OCI-LY7 (cell line): ENCODE results near the gene VSIR. TPM values are rescaled to one million over a fixed set of nuclear protein-coding genes. Genes with fewer than 3 reads are reported as not detected.
A peak's percentile ranks its signal among the peaks of the same experiment; 100 is the strongest.

ENCODE experiments used
- BruUV-seq: library from RNA; stranded (reverse); fragments of 400-500 nt; replicated peaks from 2 replicates; lab custom pipeline; 2021; lab: Mats Ljungman, UMichigan
- CTCF ChIA-PET: fragments of 300-600 bp; sonication (Branson Sonifier 250); formaldehyde crosslinking; loops from one replicate; lab custom pipeline; 2022; ENCODE audit warnings: antibody characterized with exemption; ENCODE audit not compliant: unreplicated experiment; lab: Charles Lee
- POLR2A ChIA-PET: fragments of 300-600 bp; sonication (Branson Sonifier 250); formaldehyde crosslinking; loops from one replicate; lab custom pipeline; 2022; ENCODE audit warnings: antibody characterized with exemption; lab: Charles Lee
- DNase-seq: peaks from one replicate; pipeline ENCODE4 v3.0.0-alpha.2; 2015; ENCODE audit warnings: low spot score
- H2AFZ ChIP-seq: fragments of 200-600 bp; sonication (generic), shearing (Covaris generic); 2 replicates; pipeline ENCODE4 v1.6.1; 2014; ENCODE audit warnings: mild to moderate bottlenecking, antibody characterized with exemption, low read length, moderate library complexity
- H3K27ac ChIP-seq: fragments of 200-600 bp; sonication (generic); 2 replicates; pipeline ENCODE4 v1.5.1; 2014; ENCODE audit warnings: mixed run types, low read depth, mild to moderate bottlenecking, moderate library complexity, low read length, inconsistent platforms; ENCODE audit not compliant: poor library complexity, severe bottlenecking
- H3K36me3 ChIP-seq: fragments of 200-600 bp; sonication (generic); 2 replicates; pipeline ENCODE4 v1.6.1; 2014; ENCODE audit warnings: mild to moderate bottlenecking, antibody characterized with exemption, low read length, moderate library complexity, mixed read lengths; ENCODE audit not compliant: insufficient read depth
- H3K4me1 ChIP-seq: fragments of 200-600 bp; sonication (generic); 2 replicates; pipeline ENCODE4 v1.5.1; 2014; ENCODE audit warnings: mild to moderate bottlenecking, low read length; ENCODE audit not compliant: insufficient read depth, poor library complexity, severe bottlenecking
- H3K4me2 ChIP-seq: fragments of 200-600 bp; sonication (generic); 2 replicates; pipeline ENCODE4 v1.6.1; 2014; ENCODE audit warnings: mild to moderate bottlenecking, low read length
- H3K4me3 ChIP-seq: fragments of 200-600 bp; sonication (generic); 2 replicates; pipeline ENCODE4 v1.5.1; 2014; ENCODE audit warnings: mild to moderate bottlenecking, low read depth, low read length; ENCODE audit not compliant: poor library complexity, severe bottlenecking
- H3K79me2 ChIP-seq: fragments of 200-600 bp; sonication (generic); 2 replicates; pipeline ENCODE4 v1.6.1; 2016; ENCODE audit warnings: low read depth, mild to moderate bottlenecking, low read length, moderate library complexity, mixed read lengths; ENCODE audit not compliant: insufficient read depth
- H3K9me2 ChIP-seq: fragments of 200-600 bp; sonication (generic); 2 replicates; pipeline ENCODE4 v1.6.1; 2016; ENCODE audit warnings: mild to moderate bottlenecking, low read length, mixed read lengths; ENCODE audit not compliant: insufficient read depth
- H3K9me3 ChIP-seq: fragments of 200-600 bp; sonication (generic); 2 replicates; pipeline ENCODE4 v1.6.1; 2014; ENCODE audit warnings: mild to moderate bottlenecking, mixed run types, low read length, mixed read lengths
- H4K20me1 ChIP-seq: fragments of 200-600 bp; sonication (generic); 2 replicates; pipeline ENCODE4 v1.6.1; 2014; ENCODE audit warnings: mild to moderate bottlenecking, antibody characterized with exemption, low read length, moderate library complexity, mixed read lengths; ENCODE audit not compliant: insufficient read depth
- EZH2phosphoT487 ChIP-seq: fragments of 200-600 bp; sonication (generic); IDR thresholded peaks from 2 replicates; pipeline ENCODE4 v1.6.1; 2018; ENCODE audit warnings: low read depth, borderline replicate concordance, mild to moderate bottlenecking, mixed run types, antibody characterized with exemption, low read length, moderate library complexity, mixed read lengths
- intact Hi-C: fragments of 100-400 bp; cut with micrococcal nuclease; formaldehyde crosslinking; loops from one replicate; pipeline ENCODE4 v1.10.0; 2022; ENCODE audit not compliant: unreplicated experiment
- total RNA-seq, 2 experiments: library from RNA; depleted of rRNA in 1 of 2; stranded (reverse); fragments of >200 nt in 1 of 2; shearing (Covaris generic) in 1 of 2; gene quantifications; 2 replicates each; pipeline ENCODE4 v1.2.3, GENCODE V29; 2014 to 2022
- TF ChIP-seq, protein P1 (sequence below): fragments of 200-600 bp; sonication (generic); conservative IDR thresholded peaks from 2 replicates; pipeline ENCODE4 v1.5.1; 2014; ENCODE audit warnings: mild to moderate bottlenecking, antibody characterized with exemption, low read length, moderate library complexity, mixed read lengths

Gene VSIR
- total RNA-seq, 2 experiments from 2014 or later, result 2.2 to 9.0 TPM

- Histone ChIP-seq H3K79me2 (no peaks in the 10 kb centered on the region), H3K4me3 (peak overlapping the region; percentile 56), H3K36me3 (no peaks in the 10 kb centered on the region), H2AFZ (peak overlapping the region; percentile 69), H3K9me2 (no peaks in the 10 kb centered on the region), H3K4me2 (peak overlapping the region; percentile 91), H3K4me1 (peaks cover 63% of the 10 kb centered on the region), H4K20me1 (no peaks in the 10 kb centered on the region), H3K27ac (peak overlapping the region; percentile 95), H3K9me3 (no peaks in the 10 kb centered on the region)
- no peak for TF ChIP-seq EZH2phosphoT487
- TF ChIP-seq, protein P1, sequence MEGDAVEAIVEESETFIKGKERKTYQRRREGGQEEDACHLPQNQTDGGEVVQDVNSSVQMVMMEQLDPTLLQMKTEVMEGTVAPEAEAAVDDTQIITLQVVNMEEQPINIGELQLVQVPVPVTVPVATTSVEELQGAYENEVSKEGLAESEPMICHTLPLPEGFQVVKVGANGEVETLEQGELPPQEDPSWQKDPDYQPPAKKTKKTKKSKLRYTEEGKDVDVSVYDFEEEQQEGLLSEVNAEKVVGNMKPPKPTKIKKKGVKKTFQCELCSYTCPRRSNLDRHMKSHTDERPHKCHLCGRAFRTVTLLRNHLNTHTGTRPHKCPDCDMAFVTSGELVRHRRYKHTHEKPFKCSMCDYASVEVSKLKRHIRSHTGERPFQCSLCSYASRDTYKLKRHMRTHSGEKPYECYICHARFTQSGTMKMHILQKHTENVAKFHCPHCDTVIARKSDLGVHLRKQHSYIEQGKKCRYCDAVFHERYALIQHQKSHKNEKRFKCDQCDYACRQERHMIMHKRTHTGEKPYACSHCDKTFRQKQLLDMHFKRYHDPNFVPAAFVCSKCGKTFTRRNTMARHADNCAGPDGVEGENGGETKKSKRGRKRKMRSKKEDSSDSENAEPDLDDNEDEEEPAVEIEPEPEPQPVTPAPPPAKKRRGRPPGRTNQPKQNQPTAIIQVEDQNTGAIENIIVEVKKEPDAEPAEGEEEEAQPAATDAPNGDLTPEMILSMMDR, result no peak
- CTCF ChIA-PET, result interaction anchor here (0.9 to 1.3 kb wide), 2 partner anchors 11 to 107 kb away, joined by 4 to 5 read pairs; no protein-coding TSS in a partner anchor
- intact Hi-C loops, result loop anchor here (10.0 kb wide), 1 partner anchor 166 kb away; no protein-coding TSS in a partner anchor
- BruUV-seq, result no TSS peak
- DNase-seq, result peak; percentile 28
- POLR2A ChIA-PET, result interaction anchor here (0.6 to 2.3 kb wide), 9 partner anchors 14 to 131 kb away, joined by 3 to 9 read pairs (median 5); partner anchors contain the start of gene VSIR
These were observed 44.1 kb downstream of the VSIR start for GRCh38 chr10:71729161-71729636.

DNA sequence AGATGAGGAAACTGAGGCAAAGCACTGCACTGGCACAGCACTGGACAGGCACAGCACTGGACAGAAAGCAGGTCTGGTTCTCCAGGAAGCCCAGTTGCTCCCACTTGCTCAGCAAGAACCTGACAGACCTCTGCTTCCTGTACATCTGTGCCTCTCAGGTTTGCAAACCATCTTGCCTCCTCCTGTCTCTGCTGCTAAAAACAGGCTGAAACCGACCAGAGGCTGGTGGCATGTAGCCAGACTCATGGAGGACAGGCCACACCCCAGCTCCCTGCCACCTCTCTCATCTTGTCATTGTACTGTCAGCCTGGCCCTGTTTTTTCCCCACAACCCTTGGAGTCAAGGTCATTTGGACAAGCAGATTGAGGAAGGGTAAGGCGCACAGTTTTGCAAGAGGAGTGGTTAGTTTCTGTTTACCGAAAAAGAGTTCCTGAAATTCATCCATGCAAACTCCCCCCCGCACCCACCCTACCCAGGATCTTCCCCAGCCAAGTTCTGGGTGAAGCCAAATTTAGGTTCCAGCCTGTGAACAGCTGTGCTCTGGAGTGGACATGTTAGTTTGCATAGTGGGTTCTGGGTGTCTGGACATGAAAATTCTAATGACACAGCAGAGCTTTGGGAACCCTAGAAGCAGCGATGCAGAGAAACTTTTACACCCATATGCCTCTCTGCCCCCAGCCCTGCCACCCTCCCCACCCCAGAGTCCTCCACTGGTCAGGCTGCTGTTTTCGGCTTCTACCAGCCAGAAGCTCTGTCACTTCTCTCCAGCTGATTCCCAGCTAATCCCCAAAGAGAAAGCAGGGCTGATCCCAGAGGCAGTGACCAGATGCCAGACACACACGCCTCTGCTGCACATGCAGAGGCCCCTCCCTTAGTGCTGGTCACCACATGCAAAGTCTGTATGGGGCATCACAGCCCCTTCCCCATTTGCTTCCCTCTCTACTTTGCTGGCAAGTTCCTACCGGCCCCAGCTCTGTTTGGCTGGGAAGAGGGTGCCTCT lies 45.3 kb downstream of the VSIR start:
- peak overlapping the region; percentile 91 for H3K4me2 ChIP-seq
- peak overlapping the region; percentile 56 for H3K4me3 ChIP-seq
- H3K36me3 ChIP-seq, result no peaks in the 10 kb centered on the region
- no peaks in the 10 kb centered on the region for H3K79me2 ChIP-seq
- peak; percentile 92 for DNase-seq
- no peak for TF ChIP-seq EZH2phosphoT487
- TF ChIP-seq, protein P1, result no peak
- H3K9me2 ChIP-seq, result no peaks in the 10 kb centered on the region
- H3K4me1 ChIP-seq, result peaks cover 55% of the 10 kb centered on the region
- no TSS peak for BruUV-seq
- H3K27ac ChIP-seq, result peak overlapping the region; percentile 95
- CTCF ChIA-PET, result interaction anchor here (0.6 to 1.3 kb wide), 7 partner anchors 10 to 108 kb away, joined by 3 to 5 read pairs (median 4); no protein-coding TSS in a partner anchor
- no peaks in the 10 kb centered on the region for H3K9me3 ChIP-seq
- no peaks in the 10 kb centered on the region for H4K20me1 ChIP-seq
- POLR2A ChIA-PET, result interaction anchor here (0.6 to 1.8 kb wide), 11 partner anchors 20 to 132 kb away, joined by 3 to 8 read pairs (median 3); partner anchors contain the start of gene VSIR
- intact Hi-C loops, result loop anchor here (1.0 to 10.0 kb wide), 3 partner anchors 20 to 167 kb away; no protein-coding TSS in a partner anchor
- H2AFZ ChIP-seq, result peak overlapping the region; percentile 69; the same call in 1 of the 2 replicates
